GM19035 (cell line): ENCODE data around the gene TSPAN32.
"Not testable (repeated sequence)": the region's sequence is repeated elsewhere in the genome, so short reads cannot be mapped to it uniquely, and the experiment has no call there.

ENCODE experiments used
- ATAC-seq: cut with Tn5 transposase; IDR thresholded peaks from one replicate; pipeline ENCODE4 v1.9.1; 2021; ENCODE audit not compliant: unreplicated experiment

Gene TSPAN32

DNA sequence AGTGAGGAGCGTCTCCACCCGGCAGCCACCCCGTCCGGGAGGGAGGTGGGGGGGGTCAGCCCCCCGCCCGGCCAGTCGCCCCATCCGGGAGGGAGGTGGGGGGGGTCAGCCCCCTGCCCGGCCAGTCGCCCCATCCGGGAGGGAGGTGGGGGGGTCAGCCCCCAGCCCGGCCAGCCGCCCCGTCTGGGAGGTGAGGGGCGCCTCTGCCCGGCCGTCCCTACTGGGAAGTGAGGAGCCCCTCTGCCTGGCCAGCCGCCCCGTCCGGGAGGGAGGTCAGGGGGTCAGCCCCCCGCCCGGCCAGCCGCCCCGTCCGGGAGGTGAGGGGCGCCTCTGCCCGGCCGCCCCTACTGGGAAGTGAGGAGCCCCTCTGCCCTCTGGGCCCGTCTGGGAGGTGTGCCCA is 30.8 kb downstream of the TSPAN32 start:
- ATAC-seq: not testable (repeated sequence)

GRCh38 chr11:2333486-2334205 is 31.8 kb downstream of the TSPAN32 start:
- not testable (repeated sequence) for ATAC-seq

DNA sequence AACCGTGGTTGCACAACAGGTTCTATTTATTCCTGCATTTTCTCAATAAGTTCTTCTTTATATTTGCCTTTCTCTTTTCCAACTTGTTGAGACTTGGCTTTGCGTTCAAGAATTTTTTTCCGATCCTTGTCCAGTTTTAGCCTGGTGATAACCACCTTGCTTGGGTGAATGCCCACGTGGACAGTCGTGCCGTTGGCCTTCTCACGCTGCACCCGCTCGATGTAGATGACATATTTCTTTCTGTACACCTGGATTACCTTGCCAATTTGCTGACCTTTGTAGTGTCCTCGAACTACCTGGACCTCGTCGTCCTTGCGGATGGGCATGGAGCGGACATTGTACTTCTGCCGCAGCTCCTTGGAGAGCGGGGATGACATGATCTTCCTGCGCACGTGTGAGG is 33.5 kb downstream of the TSPAN32 start:
- not testable (repeated sequence) for ATAC-seq

GRCh38 chr11:2338760-2339159 is 36.9 kb downstream of the TSPAN32 start:
- not testable (repeated sequence) for ATAC-seq

- no peak for ATAC-seq
These were observed 40.7 kb downstream of the TSPAN32 start for GRCh38 chr11:2342557-2342956.

- no peak for ATAC-seq
These were observed 41.2 kb downstream of the TSPAN32 start for GRCh38 chr11:2342981-2343380.

- no peak for ATAC-seq
These were observed 41.7 kb downstream of the TSPAN32 start for GRCh38 chr11:2343502-2343901.

- ATAC-seq: no peak
These were observed 43.2 kb downstream of the TSPAN32 start for GRCh38 chr11:2345050-2345449.

GRCh38 chr11:2346014-2346413 is 44.2 kb downstream of the TSPAN32 start:
- no peak for ATAC-seq

- no peak for ATAC-seq
These were observed 44.9 kb downstream of the TSPAN32 start for GRCh38 chr11:2346586-2347307.

DNA sequence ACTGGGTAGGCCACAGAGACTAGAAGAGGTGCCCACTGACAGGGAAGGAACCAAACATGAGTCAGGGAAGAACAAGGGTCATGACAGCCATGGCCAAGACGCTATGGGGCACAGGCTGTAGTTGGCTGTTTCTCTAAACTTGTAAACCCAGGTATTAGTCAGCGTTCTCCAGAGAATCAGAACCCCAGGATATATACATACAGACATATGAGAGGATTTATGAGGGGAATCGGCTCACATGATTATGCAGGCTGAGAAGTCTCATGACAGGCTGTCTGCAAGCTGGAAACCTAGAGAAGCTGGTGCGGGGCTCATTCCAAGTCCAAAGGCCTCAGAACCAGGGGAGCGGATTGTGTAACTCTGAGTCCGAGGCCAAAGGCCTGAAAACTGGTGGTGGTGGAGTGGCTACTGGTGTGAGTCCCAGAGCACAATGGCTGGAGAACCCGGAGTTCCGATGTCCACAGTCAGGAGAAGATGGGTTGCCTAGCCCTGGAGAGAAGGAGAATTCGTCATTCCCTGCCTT is 45.6 kb downstream of the TSPAN32 start:
- ATAC-seq: no peak

DNA sequence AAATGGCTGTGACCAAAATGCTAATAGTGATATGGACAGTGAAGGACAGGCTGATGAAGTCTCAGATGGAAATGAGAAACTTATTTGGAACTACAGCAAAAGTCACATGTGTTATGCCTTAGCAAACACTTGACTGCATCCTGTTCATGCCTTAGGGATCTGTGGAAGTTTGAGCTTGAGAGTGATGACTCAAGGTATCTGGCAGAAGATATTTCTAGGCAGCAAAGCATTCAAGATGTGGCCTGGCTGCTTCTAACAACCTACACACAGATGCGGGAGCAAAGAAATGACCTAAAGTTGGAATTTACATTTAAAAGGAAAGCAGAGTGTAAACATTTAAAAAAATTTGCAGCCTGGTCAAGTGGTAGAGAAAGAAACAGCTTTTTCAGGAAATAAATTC is 47.2 kb downstream of the TSPAN32 start:
- no peak for ATAC-seq

- ATAC-seq: no peak
These were observed 49.9 kb downstream of the TSPAN32 start for GRCh38 chr11:2351701-2352100.

DNA sequence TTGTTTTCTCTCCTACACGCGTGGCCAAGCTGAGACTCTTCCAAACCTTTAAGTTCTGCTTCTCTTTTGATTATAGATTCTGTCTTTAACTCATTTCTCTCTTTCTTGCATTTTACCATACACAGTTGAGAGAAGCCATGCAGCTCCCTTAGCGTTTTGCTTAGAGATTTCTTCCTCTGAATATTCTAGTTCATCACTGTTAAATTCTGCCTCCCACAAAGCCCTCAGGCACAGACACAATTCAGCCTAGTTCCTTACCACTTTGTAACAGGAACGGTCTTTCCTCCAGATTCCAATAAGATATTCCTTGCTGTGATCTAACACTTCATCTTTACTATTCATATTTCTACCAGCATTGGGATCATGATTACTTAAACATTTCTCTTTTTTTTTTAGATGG is 50.6 kb downstream of the TSPAN32 start:
- ATAC-seq: no peak

DNA sequence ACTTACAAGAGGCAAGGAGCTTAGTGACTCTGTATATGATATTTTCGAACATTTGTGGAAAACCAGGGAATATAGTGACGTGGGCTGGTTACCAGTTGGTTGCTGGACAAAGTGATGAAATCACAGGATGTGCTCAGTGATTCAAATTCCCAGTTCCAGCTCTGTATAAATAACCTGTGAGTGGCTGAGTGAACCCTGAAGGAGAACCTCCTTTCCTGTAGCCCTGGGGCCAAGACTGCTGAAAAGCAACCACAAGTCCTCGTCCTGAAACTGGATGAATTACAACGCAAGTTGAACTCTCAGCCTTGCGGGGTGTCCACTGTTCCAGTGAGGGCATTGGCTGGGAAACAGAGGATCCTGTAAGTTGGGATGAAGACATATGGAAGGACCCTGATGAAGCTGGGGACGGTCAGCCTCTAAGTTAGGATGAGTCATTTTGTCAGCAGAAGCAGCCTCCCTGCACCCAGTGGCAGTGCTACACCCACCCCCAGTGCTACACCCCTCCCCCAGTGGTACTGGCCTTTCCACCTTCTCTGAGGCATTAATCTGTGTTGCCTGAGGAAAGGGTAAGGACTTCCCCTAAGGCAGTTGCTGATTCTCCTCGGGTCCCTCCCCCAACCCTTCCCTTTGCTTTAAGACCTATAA is 53.3 kb downstream of the TSPAN32 start:
- ATAC-seq: no peak

GRCh38 chr11:2357246-2357645 is 55.4 kb downstream of the TSPAN32 start:
- no peak for ATAC-seq

DNA sequence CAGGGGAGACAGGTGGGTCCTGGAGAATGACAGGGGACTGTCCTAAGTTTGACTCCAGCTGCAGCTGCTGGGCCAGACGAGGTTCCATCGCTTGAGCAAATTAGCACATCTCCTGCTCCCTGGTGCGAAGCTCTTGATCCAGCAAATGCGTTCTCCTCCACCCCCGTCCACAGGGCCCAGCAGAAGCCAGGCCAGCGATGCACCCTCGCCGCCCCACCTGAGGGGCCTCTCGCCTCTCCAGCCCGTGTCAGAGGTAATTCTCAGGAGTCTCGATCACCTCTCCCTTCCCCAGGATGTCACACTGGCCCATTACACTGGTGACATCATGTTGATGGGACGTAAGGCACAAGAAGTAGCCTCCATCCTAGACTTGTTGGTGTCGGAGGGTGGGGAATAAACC is 55.8 kb downstream of the TSPAN32 start:
- ATAC-seq: not testable (repeated sequence)

- ATAC-seq: no peak
These were observed 57.1 kb downstream of the TSPAN32 start for GRCh38 chr11:2358754-2359442.

DNA sequence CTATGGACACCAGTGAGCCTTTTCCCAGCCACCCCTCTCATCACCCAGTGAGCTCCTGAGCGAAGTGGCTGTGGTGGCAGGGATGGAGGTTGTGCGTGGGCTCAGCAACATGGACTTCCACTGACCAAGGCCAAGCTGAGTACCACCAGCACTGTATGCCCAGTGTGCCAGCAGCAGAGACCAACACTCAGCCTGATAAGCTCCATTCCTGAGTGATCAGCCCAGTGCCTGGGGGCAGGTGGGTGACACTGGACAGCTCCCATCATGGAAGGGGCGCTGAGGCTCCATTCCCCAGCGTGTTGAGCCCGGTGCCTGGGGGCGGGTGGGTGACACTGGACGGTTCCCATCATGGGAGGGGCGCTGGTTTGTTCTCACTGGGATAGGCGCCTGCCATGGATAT is 57.7 kb downstream of the TSPAN32 start:
- ATAC-seq: no peak

DNA sequence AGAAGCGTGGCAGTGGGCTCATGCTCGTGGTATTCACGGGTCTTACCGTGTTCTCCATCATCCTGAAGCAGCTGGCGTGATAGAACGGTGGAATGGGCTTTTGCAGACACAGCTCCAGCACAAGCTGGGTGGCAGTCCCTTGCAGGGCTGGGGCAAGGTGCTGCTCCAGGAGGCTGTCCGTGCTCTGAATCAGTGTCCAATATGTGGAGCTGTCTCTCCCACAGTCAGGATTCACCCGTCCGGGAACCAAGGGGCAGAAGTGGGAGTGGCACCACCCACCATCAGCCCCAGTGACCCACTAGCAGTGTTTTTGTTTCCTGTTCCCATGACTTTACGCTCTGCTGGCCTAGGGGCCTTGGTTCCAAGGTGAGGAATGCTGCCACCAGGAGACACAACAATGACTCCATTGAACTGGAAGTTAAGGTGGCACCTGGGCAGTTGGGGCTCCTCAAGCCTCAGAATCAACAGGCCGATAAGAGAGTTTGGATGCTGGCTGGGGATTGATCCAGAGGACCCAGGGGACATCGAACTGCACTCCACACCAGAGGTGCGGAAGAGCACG is 58.3 kb downstream of the TSPAN32 start:
- no peak for ATAC-seq

GRCh38 chr11:2361565-2361964 is 59.8 kb downstream of the TSPAN32 start:
- no peak for ATAC-seq
